AG04449 (cell line): Measurements from ENCODE around the gene KRT84.

ENCODE experiments used
- CTCF ChIA-PET: fragments of 350-600 bp; formaldehyde crosslinking; extraction: SDS; loops from one replicate; lab custom pipeline; 2021; ENCODE audit warnings: antibody characterized with exemption; lab: Yijun Ruan, JAX
- POLR2A ChIA-PET: fragments of 400-600, 350-600 bp; formaldehyde crosslinking; extraction: SDS; loops from one replicate; lab custom pipeline; 2020; ENCODE audit warnings: antibody characterized with exemption, inconsistent platforms; lab: Yijun Ruan, JAX
- DNase-seq: peaks from one replicate; pipeline ENCODE4 v3.0.0-alpha.2; 2010; ENCODE audit warnings: low read depth, low spot score
- H3K4me3 ChIP-seq: 2 replicates; pipeline ENCODE4 v1.5.1; 2011; ENCODE audit warnings: low read depth, mild to moderate bottlenecking, control low read depth, low read length
- TF ChIP-seq, protein P1 (sequence below): IDR thresholded peaks from one replicate; pipeline ENCODE4 v1.5.1; 2011; ENCODE audit warnings: mild to moderate bottlenecking, moderate library complexity, low read length, control low read depth, inconsistent platforms; ENCODE audit not compliant: insufficient read depth; ENCODE audit errors: missing control alignments

Gene KRT84

DNA sequence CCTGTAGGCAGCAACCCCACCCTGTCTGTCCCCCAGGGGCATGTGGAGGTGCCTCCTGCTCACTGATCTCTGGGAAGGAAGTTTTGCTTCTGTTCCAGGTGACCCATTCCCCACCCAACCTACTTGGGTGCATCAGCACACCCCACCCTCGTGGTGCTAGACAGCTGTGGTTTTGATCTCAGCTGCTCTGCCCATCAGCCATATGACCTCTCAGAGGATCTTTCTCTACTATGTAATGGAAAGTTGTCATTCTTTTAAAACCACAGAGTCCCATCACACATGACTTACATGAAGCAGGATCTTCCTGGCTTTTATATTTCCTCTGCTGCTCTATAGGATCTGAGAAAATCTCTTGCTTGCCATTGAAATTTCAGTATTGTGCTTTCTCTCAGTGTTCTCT is 34.2 kb upstream of the KRT84 start:
- POLR2A ChIA-PET, result no interaction called here
- no peak overlapping the region for H3K4me3 ChIP-seq
- CTCF ChIA-PET, result interaction anchor here (1.3 kb wide), 1 partner anchor 23 kb away, joined by 3 read pairs; no protein-coding TSS in a partner anchor
- TF ChIP-seq, protein P1, sequence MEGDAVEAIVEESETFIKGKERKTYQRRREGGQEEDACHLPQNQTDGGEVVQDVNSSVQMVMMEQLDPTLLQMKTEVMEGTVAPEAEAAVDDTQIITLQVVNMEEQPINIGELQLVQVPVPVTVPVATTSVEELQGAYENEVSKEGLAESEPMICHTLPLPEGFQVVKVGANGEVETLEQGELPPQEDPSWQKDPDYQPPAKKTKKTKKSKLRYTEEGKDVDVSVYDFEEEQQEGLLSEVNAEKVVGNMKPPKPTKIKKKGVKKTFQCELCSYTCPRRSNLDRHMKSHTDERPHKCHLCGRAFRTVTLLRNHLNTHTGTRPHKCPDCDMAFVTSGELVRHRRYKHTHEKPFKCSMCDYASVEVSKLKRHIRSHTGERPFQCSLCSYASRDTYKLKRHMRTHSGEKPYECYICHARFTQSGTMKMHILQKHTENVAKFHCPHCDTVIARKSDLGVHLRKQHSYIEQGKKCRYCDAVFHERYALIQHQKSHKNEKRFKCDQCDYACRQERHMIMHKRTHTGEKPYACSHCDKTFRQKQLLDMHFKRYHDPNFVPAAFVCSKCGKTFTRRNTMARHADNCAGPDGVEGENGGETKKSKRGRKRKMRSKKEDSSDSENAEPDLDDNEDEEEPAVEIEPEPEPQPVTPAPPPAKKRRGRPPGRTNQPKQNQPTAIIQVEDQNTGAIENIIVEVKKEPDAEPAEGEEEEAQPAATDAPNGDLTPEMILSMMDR, result no peak
- DNase-seq, result no peak

GRCh38 chr12:52418576-52419110 is 33.2 kb upstream of the KRT84 start:
- POLR2A ChIA-PET, result no interaction called here
- no peak for DNase-seq
- TF ChIP-seq, protein P1, result no peak
- no peak overlapping the region for H3K4me3 ChIP-seq
- CTCF ChIA-PET, result interaction anchor here (1.0 kb wide), 1 partner anchor 46 kb away, joined by 4 read pairs; no protein-coding TSS in a partner anchor

- CTCF ChIA-PET, result interaction anchor here (1.0 kb wide), 1 partner anchor 10 kb away, joined by 3 read pairs; no protein-coding TSS in a partner anchor
- POLR2A ChIA-PET, result no interaction called here
- H3K4me3 ChIP-seq, result no peak overlapping the region
- DNase-seq, result no peak
- TF ChIP-seq, protein P1, result no peak
These were observed 32.3 kb upstream of the KRT84 start for GRCh38 chr12:52417740-52418139.

DNA sequence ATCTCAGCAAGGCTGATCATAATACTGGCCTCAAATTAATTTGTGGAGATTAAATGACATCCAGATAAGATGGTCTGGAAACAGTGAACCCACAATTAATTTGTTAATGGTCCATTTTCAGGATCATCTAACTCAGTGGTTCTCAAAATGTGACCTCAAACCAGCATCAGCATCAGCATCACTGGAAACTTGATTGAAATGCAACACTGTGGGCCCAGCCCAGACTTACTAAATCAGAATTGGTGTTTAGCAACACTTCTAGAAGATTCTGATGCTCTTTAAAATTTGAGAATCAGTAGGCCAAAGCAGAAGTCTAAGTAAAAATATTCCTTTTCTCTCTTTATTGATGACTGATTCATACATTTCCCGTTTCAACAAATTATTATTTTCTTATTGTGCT is 31.3 kb upstream of the KRT84 start:
- POLR2A ChIA-PET, result no interaction called here
- TF ChIP-seq, protein P1, result no peak
- CTCF ChIA-PET, result interaction anchor here (1.0 to 1.4 kb wide), 3 partner anchors 11 to 463 kb away, joined by 3 read pairs; no protein-coding TSS in a partner anchor
- no peak for DNase-seq
- H3K4me3 ChIP-seq, result no peak overlapping the region

- peak; percentile 16 for DNase-seq
- TF ChIP-seq, protein P1, result no peak
- no peak overlapping the region for H3K4me3 ChIP-seq
- ChIA-PET POLR2A (no interaction called here), CTCF (interaction anchor here (1.3 to 1.4 kb wide), 2 partner anchors 92 to 464 kb away, joined by 3 read pairs; no protein-coding TSS in a partner anchor)
These were observed 30.7 kb upstream of the KRT84 start for GRCh38 chr12:52415870-52416750.

DNA sequence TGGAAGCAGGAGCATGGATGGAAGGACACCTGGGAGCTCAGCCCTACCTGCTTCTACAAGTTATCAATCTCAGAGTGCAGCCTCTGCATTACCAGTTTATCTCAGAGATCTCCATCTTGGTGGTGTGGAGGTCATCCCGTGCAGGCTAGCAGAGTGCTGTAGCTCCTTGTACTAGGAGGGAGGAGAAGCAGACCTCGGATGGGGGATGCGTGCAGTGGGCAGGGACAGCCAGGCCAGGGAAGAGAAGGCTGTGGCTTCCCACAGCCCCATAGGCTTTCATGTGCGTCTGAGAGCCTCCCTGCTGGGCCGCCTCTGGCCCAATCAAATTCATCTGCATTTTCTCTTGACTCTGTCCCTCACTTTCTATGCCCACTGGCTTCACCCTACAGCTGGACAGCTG is 29.5 kb upstream of the KRT84 start:
- CTCF ChIA-PET, result interaction anchor here (2.4 kb wide), 1 partner anchor 23 kb away, joined by 9 read pairs; no protein-coding TSS in a partner anchor
- H3K4me3 ChIP-seq, result no peak overlapping the region
- POLR2A ChIA-PET, result no interaction called here
- TF ChIP-seq, protein P1, result no peak
- no peak for DNase-seq
